Endothelial cell of umbilical vein (primary cell): ENCODE data around the gene TMEM266. TPM values are rescaled to one million over a fixed set of nuclear protein-coding genes. Genes with fewer than 3 reads are reported as not detected.

Experiments used
- BruUV-seq: library from RNA; stranded (reverse); fragments of 400-500 nt; replicated peaks from 2 replicates; lab custom pipeline; 2021; lab: Mats Ljungman, UMichigan
- CTCF ChIA-PET: fragments of 300-600, 350-600 bp; sonication (Branson Sonifier 250); formaldehyde crosslinking; loops from one replicate; lab custom pipeline; 2021; ENCODE audit warnings: antibody characterized with exemption, inconsistent platforms; lab: Charles Lee
- POLR2A ChIA-PET: fragments of 300-600, 350-600 bp; sonication (Branson Sonifier 250); formaldehyde crosslinking; loops from one replicate; lab custom pipeline; 2021; ENCODE audit warnings: antibody characterized with exemption, inconsistent platforms; lab: Charles Lee
- DNase-seq: peaks from one replicate; pipeline ENCODE4 v3.0.0-alpha.2; 2011; ENCODE audit warnings: low read depth, low spot score
- FAIRE-seq: peaks from 2 replicates; lab custom pipeline; 2011; peaks lifted over from hg19 to GRCh38; lab: Jason Lieb, UNC
- H2AFZ ChIP-seq: 2 replicates; pipeline ENCODE4 v1.6.0; 2012; ENCODE audit warnings: low read depth, low read length, control low read depth, inconsistent platforms
- H3K27ac ChIP-seq: 2 replicates; pipeline ENCODE4 v1.5.1; 2011; ENCODE audit warnings: low read depth, mild to moderate bottlenecking, control low read depth, low read length, moderate library complexity; ENCODE audit not compliant: insufficient read depth
- H3K27me3 ChIP-seq, 2 experiments: 2 replicates each; pipeline versions ENCODE4 v1.6.0 to v1.6.1; 2011; ENCODE audit warnings: low read length in 2 of 2, mixed read lengths in 1 of 2; ENCODE audit not compliant: control insufficient read depth in 2 of 2, insufficient read depth in 2 of 2
- H3K36me3 ChIP-seq, 2 experiments: 2 replicates in 1 of 2; 3 replicates in 1 of 2; pipeline ENCODE4 v1.5.1; 2011; ENCODE audit warnings: low read length in 2 of 2, mild to moderate bottlenecking in 1 of 2, moderate library complexity in 1 of 2; ENCODE audit not compliant: control insufficient read depth in 2 of 2, insufficient read depth in 2 of 2; ENCODE audit errors: extremely low read depth in 1 of 2
- H3K4me1 ChIP-seq: 3 replicates; pipeline ENCODE4 v1.5.1; 2011; ENCODE audit warnings: mild to moderate bottlenecking, low read length; ENCODE audit not compliant: control insufficient read depth, insufficient read depth; ENCODE audit errors: extremely low read depth
- H3K4me2 ChIP-seq: 2 replicates; pipeline ENCODE4 v1.6.1; 2011; ENCODE audit warnings: low read length, control low read depth, mixed read lengths; ENCODE audit not compliant: insufficient read depth
- H3K4me3 ChIP-seq, 3 experiments: fragments of 200-600 bp in 1 of 3; sonication (generic), shearing (Covaris generic) in 1 of 3; replicated peaks in 1 of 3; 2 replicates each; pipeline ENCODE4 v1.5.1; 2011 to 2016; ENCODE audit warnings: control low read depth in 3 of 3, low read length in 3 of 3, mild to moderate bottlenecking in 2 of 3, inconsistent platforms in 1 of 3, low read depth in 1 of 3, moderate library complexity in 1 of 3; ENCODE audit not compliant: insufficient read depth in 1 of 3
- H3K79me2 ChIP-seq: 2 replicates; pipeline ENCODE4 v1.6.0; 2012; ENCODE audit warnings: low read length, inconsistent platforms; ENCODE audit not compliant: control insufficient read depth, insufficient read depth
- H3K9ac ChIP-seq: replicated peaks from 2 replicates; pipeline ENCODE3; 2011; ENCODE audit warnings: low read length, control low read depth; ENCODE audit not compliant: insufficient read depth; ENCODE audit errors: extremely low read depth
- H3K9me1 ChIP-seq: replicated peaks from 3 replicates; pipeline ENCODE4 v1.6.0; 2011; ENCODE audit warnings: mild to moderate bottlenecking, low read length; ENCODE audit not compliant: control insufficient read depth, insufficient read depth; ENCODE audit errors: extremely low read depth
- H3K9me3 ChIP-seq: replicated peaks from 2 replicates; pipeline ENCODE4 v1.5.1; 2012; ENCODE audit warnings: low read length, inconsistent platforms; ENCODE audit not compliant: control insufficient read depth, insufficient read depth
- H4K20me1 ChIP-seq: replicated peaks from 2 replicates; pipeline ENCODE3; 2011; ENCODE audit warnings: mild to moderate bottlenecking, low read length; ENCODE audit not compliant: control insufficient read depth, insufficient read depth; ENCODE audit errors: extremely low read depth
- CTCF ChIP-seq, 2 donors: IDR thresholded peaks; 1 replicate in 1 of 2; 2 replicates in 1 of 2; pipeline ENCODE4 v1.5.1; 2011; ENCODE audit warnings: low read length in 2 of 2, mild to moderate bottlenecking in 2 of 2, moderate library complexity in 2 of 2, control low read depth in 1 of 2, inconsistent platforms in 1 of 2, low read depth in 1 of 2; ENCODE audit not compliant: insufficient read depth in 1 of 2; ENCODE audit errors: extremely low read depth in 1 of 2
- FOS ChIP-seq: IDR thresholded peaks from 2 replicates; pipeline ENCODE4 v1.6.1; 2011; ENCODE audit warnings: mild to moderate bottlenecking, low read length, moderate library complexity, borderline replicate concordance; ENCODE audit not compliant: insufficient read depth
- JUN ChIP-seq: IDR thresholded peaks from 2 replicates; pipeline ENCODE4 v1.6.1; 2011; ENCODE audit warnings: borderline replicate concordance, low read depth; ENCODE audit not compliant: insufficient read length, insufficient read depth
- MAX ChIP-seq: IDR thresholded peaks from 2 replicates; pipeline ENCODE4 v1.6.1; 2011; ENCODE audit not compliant: insufficient read depth, insufficient read length
- MYC ChIP-seq: IDR thresholded peaks from one replicate; pipeline ENCODE4 v1.6.1; 2011; ENCODE audit warnings: mild to moderate bottlenecking, low read depth, low read length
- dilution Hi-C: fragments of 300-500 bp; cut with MboI; formaldehyde crosslinking; loops from one replicate; pipeline ENCODE4 v1.15.0; 2019; ENCODE audit warnings: low sequenced_read_pairs; ENCODE audit not compliant: extremely low pct_ligation_motif_present
- intact Hi-C: fragments of 100-400 bp; cut with micrococcal nuclease; formaldehyde crosslinking; loops from one replicate; pipeline ENCODE4 v1.10.0; 2022
- polyA plus RNA-seq, 4 experiments: library from polyadenylated mRNA; depleted of rRNA in 3 of 4; stranded (reverse) in 3 of 4; unstranded in 1 of 4; fragments of >200 nt; gene quantifications; 2 replicates each; pipeline versions ENCODE4 v1.2.1 to v1.2.3, GENCODE V29; 2011 to 2012; ENCODE audit warnings: missing spikeins in 1 of 4
- total RNA-seq: library from RNA; stranded (reverse); gene quantifications from 2 replicates; pipeline ENCODE4 v1.2.3, GENCODE V29; 2021

The TMEM266 gene
- total and polyA plus RNA-seq, 2 donors (not counting 3 experiments of a cell fraction or from before 2014, with no cell fraction given) = not detected

- Histone ChIP-seq H3K36me3 (no peaks in the 10 kb centered on the region), H3K4me2 (no peak overlapping the region), H3K9ac (no peak overlapping the region), H3K27ac (no peak overlapping the region), H4K20me1 (no peaks in the 10 kb centered on the region), H3K9me3 (no peaks in the 10 kb centered on the region), H3K79me2 (no peaks in the 10 kb centered on the region), H3K9me1 (no peaks in the 10 kb centered on the region), H3K4me1 (peaks cover 4% of the 10 kb centered on the region), H2AFZ (peak overlapping the region; percentile 44), H3K4me3 (no peak overlapping the region), H3K27me3 (peaks cover 11 to 13% of the 10 kb centered on the region in 2 experiments)
- TF ChIP-seq MYC (no peak), JUN (no peak), CTCF (IDR thresholded peaks at IDR 0.05; ENCODE audit: extremely low read depth in 1 of 2, insufficient read depth in 1 of 2, low read depth in 1 of 2, low read length in 2 of 2) (peak; percentile 93 to 95), MAX (no peak), FOS (no peak)
- dilution Hi-C loops (no loop called here), intact Hi-C loops (loop anchor here (1.0 to 10.0 kb wide), 2 partner anchors 223 to 718 kb away; no protein-coding TSS in a partner anchor)
- DNase-seq = peak; percentile 28
- FAIRE-seq = peak; percentile 63
- BruUV-seq = no TSS peak
- ChIA-PET POLR2A (no interaction called here), CTCF (interaction anchor here (0.6 to 5.5 kb wide), 15 partner anchors 8 to 719 kb away, joined by 3 to 84 read pairs (median 4); no protein-coding TSS in a partner anchor)
Measured at GRCh38 chr15:76147906-76148570, 88.3 kb downstream of the TMEM266 start.
